AG09319 (cell line): ENCODE measurements around the gene CDC42EP3.

ENCODE experiments used
- DNase-seq: peaks from one replicate; pipeline ENCODE4 v3.0.0-alpha.2; 2010; ENCODE audit warnings: low read depth; ENCODE audit errors: extremely low read depth
- CTCF ChIP-seq: IDR thresholded peaks from 2 replicates; pipeline ENCODE4 v1.5.1; 2011; ENCODE audit warnings: low read depth, mild to moderate bottlenecking, inconsistent platforms, low read length, moderate library complexity

The CDC42EP3 gene

GRCh38 chr2:37665043-37665442 is 6.4 kb downstream of the CDC42EP3 start:
- no peak for TF ChIP-seq CTCF
- DNase-seq, result no peak

DNA sequence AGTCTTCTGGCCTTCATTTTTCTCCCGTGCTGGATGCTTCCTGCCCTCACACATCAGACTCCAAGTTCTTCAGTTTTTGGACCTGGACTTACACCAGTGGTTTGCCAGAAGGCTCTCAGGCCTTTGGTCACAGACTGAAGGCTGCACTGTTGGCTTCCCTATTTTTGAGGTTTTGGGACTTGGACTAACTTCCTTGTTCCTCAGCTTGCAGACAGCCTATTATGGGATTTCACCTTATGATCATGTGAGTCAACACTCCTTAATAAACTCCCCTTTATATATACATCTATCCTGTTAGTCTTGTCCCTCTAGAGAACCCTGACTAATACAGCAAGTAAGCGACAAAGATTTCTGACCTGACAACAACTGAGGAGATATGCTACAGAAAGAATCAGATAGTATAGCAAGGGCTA is 7.2 kb downstream of the CDC42EP3 start:
- TF ChIP-seq CTCF, result no peak
- no peak for DNase-seq

GRCh38 chr2:37663390-37663789 is 8.1 kb downstream of the CDC42EP3 start:
- DNase-seq, result no peak
- TF ChIP-seq CTCF, result no peak

GRCh38 chr2:37659723-37660122 is 11.7 kb downstream of the CDC42EP3 start:
- DNase-seq, result no peak
- TF ChIP-seq CTCF, result no peak

- no peak for TF ChIP-seq CTCF
- DNase-seq, result no peak
Observed at GRCh38 chr2:37658682-37659081, 12.8 kb downstream of the CDC42EP3 start.

DNA sequence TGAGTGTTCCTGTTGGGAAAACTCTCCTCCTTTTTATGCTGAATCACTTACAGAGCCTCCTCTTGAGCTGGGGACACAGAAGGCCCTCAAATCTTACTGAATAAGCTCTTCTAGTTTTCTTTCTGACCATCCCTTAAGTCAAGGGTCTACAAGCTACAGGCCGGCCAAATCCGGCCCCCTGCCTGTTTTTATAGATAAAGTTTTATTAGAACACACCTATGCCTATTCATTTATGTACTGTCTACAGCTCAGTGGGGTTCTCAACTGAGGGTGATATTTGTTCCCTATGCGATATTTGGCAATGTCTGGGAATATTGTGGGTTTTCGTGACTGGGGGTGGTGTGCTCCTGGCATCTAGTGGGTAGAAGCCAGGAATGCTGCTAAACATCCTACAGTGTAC is 14.0 kb downstream of the CDC42EP3 start:
- no peak for DNase-seq
- TF ChIP-seq CTCF, result no peak

DNA sequence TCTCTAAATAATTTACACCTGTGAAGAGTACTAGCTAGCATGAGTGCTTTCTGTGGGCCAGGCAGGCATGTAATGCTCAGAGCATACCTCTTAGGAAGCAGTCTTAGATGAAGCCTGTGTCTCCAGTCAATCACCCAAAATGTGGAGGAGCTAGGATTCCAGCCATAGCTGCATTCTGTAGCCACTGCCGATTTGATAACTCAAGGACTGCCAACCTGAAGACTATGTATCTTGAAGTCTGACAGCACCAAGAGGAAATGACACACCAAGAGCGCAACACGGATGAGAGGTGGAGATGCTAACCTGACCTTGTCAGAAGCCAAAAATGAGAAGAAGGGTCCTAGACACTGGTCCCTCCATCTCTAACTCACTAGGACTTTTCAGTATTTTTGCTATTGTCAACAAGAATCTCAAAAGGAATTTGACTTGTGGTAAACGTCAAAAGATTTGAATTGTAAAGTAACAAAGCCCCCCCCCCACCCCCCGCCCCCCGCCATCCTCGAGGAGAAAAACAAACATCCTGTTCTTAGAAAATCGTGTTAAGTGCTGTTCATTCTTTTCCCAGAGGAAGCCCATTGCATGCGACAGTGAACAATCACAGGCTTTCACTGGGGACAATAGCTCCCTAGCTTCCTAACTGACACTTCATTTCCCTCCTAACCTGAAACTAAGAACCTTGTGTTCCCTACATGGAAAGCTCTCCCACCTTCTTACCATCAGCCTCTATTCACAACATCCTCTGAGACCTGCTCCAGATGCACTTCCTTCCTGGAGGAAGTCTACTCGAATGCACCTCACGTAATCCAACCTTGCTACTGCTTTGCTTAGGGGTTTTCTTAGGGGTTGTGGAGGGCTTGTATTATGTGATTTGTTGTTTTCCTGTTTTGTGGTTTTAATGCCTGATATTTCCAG is 14.7 kb downstream of the CDC42EP3 start:
- no peak for DNase-seq
- TF ChIP-seq CTCF, result no peak
